Effector CD4-positive, alpha-beta T cell (primary cell): ENCODE results near the gene P2RX7.
"Not testable (repeated sequence)": the region's sequence is repeated elsewhere in the genome, so short reads cannot be mapped to it uniquely, and the experiment has no call there.

Experiments
- DNase-seq: peaks from one replicate; pipeline ENCODE4 v3.0.0-alpha.2; 2020

P2RX7 gene

GRCh38 chr12:121175383-121176119 is 42.9 kb downstream of the P2RX7 start:
- DNase-seq, result no peak

DNA sequence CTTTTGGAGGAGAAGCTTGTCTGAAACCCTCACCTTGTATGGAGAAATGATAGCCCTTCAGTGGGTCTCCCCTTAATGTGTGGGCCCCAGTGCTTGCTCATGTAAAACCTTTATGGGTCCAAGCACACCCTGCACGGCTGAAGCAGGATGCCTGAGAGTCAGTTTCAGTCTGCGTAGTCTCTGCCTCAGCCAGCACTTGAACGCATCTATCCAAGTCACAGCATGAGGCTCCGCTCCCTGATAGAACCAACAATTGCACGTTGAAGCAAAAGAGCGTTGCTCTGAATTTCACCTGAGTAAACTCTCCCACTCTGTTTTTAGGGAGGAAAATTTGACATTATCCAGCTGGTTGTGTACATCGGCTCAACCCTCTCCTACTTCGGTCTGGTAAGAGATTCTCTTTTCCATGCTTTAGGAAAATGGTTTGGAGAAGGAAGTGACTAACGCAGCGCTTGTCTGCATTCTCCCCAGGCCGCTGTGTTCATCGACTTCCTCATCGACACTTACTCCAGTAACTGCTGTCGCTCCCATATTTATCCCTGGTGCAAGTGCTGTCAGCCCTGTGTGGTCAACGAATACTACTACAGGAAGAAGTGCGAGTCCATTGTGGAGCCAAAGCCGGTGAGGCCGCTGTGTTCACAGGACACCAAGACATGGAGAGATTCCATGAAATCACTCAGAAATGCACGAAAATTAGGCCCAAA is 44.3 kb downstream of the P2RX7 start:
- DNase-seq, result no peak

DNA sequence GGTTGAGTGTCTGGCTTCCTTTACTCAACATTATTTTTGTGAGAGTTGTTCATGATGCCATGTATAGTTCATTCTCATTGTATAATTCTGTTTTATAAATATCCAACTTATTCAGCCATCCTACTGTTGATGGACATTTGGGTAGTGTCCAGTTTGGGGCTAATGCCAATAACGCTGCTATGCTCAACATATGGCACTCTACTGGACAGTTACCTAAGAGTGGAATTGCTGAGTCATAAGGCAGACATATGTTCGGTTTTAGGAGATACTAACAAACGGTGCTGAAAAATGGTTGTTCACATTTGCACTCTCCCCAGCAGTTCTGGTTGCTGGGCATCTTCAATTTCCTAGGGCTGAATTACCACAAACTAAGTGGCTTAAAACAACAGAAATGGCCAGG is 48.5 kb downstream of the P2RX7 start:
- DNase-seq, result no peak

GRCh38 chr12:121182222-121182893 is 49.7 kb downstream of the P2RX7 start:
- no peak for DNase-seq

DNA sequence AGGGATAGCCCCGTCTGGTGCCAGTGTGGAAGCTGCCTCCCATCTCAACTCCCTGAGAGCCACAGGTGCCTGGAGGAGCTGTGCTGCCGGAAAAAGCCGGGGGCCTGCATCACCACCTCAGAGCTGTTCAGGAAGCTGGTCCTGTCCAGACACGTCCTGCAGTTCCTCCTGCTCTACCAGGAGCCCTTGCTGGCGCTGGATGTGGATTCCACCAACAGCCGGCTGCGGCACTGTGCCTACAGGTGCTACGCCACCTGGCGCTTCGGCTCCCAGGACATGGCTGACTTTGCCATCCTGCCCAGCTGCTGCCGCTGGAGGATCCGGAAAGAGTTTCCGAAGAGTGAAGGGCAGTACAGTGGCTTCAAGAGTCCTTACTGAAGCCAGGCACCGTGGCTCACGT is 51.7 kb downstream of the P2RX7 start:
- no peak for DNase-seq

DNA sequence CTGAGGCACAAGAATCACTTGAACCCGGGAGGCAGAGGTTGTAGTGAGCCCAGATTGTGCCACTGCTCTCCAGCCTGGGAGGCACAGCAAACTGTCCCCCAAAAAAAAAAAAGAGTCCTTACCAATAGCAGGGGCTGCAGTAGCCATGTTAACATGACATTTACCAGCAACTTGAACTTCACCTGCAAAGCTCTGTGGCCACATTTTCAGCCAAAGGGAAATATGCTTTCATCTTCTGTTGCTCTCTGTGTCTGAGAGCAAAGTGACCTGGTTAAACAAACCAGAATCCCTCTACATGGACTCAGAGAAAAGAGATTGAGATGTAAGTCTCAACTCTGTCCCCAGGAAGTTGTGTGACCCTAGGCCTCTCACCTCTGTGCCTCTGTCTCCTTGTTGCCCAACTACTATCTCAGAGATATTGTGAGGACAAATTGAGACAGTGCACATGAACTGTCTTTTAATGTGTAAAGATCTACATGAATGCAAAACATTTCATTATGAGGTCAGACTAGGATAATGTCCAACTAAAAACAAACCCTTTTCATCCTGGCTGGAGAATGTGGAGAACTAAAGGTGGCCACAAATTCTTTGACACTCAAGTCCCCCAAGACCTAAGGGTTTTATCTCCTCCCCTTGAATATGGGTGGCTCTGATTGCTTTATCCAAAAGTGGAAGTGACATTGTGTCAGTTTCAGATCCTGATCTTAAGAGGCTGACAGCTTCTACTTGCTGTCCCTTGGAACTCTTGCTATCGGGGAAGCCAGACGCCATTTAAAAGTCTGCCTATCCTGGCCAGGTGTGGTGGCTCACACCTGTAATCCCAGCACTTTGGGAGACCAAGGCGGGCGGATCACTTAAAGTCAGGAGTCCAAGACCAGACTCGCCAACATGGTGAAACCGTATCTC is 52.6 kb downstream of the P2RX7 start:
- no peak for DNase-seq

GRCh38 chr12:121186826-121187225 is 54.1 kb downstream of the P2RX7 start:
- DNase-seq, result no peak

DNA sequence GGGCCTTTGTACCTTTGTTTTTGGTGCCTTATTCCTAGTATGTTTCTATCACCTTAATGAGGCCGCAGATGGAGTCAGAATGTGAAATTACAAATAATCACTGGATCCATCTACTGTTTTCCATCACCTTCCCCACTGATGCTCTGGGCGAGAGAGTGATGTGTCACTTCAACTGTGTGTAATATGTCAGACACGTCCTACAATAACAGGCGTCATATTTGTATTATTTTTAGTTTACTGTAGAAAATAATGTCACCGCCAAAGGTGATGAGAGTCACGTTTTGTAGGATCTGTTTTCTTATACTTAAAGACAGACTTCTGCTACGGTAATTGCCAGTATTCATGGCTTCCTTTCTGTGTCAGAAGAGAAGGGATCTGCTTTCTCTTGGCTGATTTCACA is 54.8 kb downstream of the P2RX7 start:
- DNase-seq, result no peak

- DNase-seq, result no peak
These were observed 55.6 kb downstream of the P2RX7 start for GRCh38 chr12:121188227-121188626.

DNA sequence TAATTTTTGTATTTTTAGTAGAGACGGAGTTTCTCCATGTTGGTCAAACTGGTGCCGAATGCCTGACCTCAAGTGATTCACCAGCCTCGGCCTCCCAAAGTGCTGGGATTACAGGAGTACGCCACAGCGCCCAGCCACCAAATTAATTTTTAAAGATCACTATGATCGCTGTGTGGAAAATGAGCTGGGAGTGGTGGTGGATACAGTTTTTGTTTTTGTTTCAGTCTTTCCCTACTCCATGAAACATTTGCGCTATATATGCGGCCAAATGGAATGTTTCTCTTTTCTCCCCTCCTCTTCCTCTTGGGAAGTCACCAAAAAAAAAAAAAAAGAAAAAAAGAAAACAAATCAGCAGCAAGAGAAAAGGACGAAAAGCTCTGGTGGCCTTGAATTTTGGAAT is 56.5 kb downstream of the P2RX7 start:
- no peak for DNase-seq

DNA sequence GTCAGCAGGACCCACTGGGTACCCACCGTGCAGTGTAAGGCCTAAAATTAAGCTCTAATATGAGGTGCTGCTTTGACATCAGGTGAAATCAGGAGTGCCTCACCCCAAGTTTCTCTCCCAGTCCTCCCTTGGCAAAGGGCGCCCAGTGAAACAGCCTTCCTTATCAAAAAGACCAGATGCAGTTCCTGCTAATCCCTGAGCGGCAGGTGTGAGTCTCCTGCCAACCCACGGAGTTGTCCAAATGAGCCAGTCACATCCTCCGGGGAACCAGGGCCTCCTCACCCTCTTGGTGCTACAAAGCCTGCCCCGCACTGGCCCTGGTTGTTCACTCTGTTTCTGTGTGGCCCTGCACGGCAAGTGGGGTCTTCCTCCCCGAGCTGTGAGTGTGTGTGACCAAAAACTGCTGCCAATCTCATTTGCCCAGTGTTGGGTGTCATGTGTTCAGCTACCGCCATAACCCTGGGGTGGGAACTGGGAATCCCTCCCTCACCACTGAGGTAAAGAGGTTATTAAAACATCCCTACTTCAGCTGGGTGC is 57.0 kb downstream of the P2RX7 start:
- no peak for DNase-seq

- no peak for DNase-seq
These were observed 57.9 kb downstream of the P2RX7 start for GRCh38 chr12:121190523-121191031.

DNA sequence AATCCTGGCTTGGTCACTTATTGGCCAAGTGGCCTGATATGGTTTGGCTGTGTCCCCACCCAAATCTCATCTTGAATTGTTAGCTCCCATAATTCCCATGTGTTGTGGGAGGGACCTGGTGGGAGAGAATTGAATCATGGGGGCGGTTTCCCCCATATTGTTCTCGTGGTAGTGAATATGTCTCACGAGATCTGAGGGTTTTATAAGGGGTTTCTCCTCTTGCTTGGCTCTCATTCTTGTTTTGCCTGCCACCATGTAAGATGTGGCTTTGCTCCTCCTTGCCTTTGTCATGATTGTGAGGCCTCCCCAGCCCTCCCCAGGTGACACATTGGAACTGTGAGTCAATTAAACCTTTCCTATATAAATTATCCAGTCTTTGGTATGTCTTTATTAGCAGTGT is 58.5 kb downstream of the P2RX7 start:
- no peak for DNase-seq

GRCh38 chr12:121196902-121197301 is 64.2 kb downstream of the P2RX7 start:
- DNase-seq, result no peak

GRCh38 chr12:121198949-121199348 is 66.3 kb downstream of the P2RX7 start:
- DNase-seq, result no peak

DNA sequence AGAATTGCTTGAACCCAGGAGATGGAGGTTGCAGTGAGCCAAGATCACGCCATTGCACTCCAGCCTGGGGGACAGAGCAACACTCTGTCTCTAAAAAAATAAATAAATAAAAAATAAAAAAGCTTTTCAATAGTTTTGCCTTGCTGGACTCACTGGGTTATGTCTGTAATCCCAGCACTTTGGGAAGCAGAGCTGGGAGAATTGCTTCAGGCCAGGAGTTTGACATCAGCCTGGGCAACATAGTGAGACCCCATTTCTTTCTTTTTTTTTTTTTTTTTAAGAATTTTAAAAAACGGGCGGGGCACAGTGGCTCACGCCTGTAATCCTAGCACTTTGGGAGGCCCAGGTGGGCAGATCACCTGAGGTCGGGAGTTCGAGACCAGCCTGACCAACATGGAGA is 68.5 kb downstream of the P2RX7 start:
- not testable (repeated sequence) for DNase-seq

- no peak for DNase-seq
These were observed 70.0 kb downstream of the P2RX7 start for GRCh38 chr12:121202407-121203355.

DNA sequence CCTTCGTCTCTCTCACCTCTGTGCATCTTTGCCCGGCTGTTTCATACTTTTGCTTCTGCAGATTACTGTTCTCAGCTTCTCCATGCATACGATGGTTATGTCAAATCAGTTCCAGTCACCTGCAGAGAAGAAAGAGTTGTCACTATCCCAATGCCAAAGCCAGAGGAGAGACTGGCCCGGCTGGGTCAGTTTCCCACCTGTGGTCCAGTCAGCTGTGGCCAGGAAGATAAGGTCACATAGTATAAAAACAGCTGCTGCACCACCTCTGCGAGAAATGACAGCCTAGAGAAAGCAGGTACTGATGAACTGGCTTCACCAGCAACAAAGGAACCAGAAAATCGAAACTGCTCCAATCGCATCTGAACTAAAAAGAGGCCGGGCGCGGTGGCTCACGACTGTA is 70.8 kb downstream of the P2RX7 start:
- no peak for DNase-seq

DNA sequence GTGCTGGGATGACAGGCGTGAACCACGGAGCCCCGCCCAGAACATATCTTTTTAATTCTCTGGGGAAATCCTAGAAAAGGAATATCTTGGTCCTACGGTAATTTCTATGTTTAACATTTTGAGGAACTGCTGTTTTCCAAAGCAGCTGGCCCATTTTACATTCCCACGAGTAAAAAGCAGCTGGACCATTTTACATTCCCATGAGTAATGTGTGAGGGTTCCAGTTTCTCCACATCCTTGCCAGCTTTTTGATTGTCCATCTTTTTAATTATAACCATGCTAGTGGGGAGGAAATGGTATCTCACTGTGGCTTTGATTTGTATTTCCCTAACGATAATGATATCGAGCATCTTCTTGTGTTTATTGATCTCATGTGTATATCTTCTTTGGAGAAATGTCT is 72.8 kb downstream of the P2RX7 start:
- DNase-seq, result no peak

DNA sequence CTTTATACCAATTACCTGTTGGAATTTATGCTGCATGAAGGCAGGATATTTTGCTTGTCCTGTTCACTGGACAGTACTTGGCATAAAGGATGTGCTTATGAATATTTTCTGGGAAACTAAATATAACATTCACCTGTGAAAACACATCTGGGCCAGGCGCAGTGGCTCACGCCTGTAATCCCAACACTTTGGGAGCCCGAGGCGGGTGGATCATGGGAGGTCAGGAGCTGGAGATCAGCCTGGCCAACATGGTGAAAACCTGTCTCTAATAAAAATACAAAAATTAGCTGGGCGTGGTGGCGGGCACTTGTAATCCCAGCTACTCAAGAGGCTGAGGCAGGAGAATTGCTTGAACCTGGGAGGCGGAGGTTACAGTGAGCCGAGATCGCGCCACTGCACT is 75.9 kb downstream of the P2RX7 start:
- DNase-seq, result not testable (repeated sequence)

DNA sequence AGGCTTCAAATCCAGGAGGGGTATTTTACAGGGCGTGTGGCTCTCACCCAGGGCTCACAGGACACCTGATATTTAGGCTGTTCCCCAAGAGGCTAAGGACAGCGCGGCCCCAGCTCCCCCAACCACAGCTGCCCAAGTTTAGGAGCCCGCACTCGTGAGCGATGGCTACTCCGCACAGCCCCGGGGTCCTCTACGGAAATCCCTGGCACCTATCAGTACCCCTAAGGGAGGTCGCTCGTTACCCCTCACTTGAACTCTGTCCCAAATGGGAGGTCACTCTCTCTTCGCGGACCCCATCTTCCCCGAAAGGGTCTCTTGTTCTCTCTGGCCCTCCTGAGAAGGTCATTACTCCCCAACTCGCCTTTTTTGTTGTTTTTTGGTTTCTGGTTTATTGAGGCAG is 76.5 kb downstream of the P2RX7 start:
- DNase-seq, result no peak
